C4-2B (cell line): ENCODE results near the gene PIBF1.

Experiments used
- CTCF ChIP-seq: fragments of 450-650 bp; conservative IDR thresholded peaks from 2 replicates; pipeline ENCODE4 v1.5.1; 2017; ENCODE audit warnings: mild to moderate bottlenecking
- ZFX ChIP-seq: fragments of 450-650 bp; IDR thresholded peaks from 2 replicates; pipeline ENCODE4 v1.6.1; 2017

- no peak for TF ChIP-seq CTCF
- no peak for TF ChIP-seq ZFX
Measured at GRCh38 chr13:72805676-72806346, 23.9 kb downstream of the PIBF1 start.
